HFF-Myc (cell line): ENCODE measurements around the gene RGS19.
A peak's percentile ranks its signal among the peaks of the same experiment; 100 is the strongest.

Source experiments
- DNase-seq: peaks from one replicate; pipeline ENCODE4 v3.0.0-alpha.2; 2011; ENCODE audit warnings: low read depth; ENCODE audit errors: extremely low read depth
- H3K4me3 ChIP-seq: replicated peaks from 2 replicates; pipeline ENCODE4 v1.5.1; 2011; ENCODE audit warnings: low read depth, mild to moderate bottlenecking, control low read depth, low read length
- TF ChIP-seq, protein P1 (sequence below): IDR thresholded peaks from 2 replicates; pipeline ENCODE4 v1.5.1; 2012; ENCODE audit warnings: mild to moderate bottlenecking, low read depth, low read length, control low read depth; ENCODE audit errors: missing control alignments

The RGS19 gene

DNA sequence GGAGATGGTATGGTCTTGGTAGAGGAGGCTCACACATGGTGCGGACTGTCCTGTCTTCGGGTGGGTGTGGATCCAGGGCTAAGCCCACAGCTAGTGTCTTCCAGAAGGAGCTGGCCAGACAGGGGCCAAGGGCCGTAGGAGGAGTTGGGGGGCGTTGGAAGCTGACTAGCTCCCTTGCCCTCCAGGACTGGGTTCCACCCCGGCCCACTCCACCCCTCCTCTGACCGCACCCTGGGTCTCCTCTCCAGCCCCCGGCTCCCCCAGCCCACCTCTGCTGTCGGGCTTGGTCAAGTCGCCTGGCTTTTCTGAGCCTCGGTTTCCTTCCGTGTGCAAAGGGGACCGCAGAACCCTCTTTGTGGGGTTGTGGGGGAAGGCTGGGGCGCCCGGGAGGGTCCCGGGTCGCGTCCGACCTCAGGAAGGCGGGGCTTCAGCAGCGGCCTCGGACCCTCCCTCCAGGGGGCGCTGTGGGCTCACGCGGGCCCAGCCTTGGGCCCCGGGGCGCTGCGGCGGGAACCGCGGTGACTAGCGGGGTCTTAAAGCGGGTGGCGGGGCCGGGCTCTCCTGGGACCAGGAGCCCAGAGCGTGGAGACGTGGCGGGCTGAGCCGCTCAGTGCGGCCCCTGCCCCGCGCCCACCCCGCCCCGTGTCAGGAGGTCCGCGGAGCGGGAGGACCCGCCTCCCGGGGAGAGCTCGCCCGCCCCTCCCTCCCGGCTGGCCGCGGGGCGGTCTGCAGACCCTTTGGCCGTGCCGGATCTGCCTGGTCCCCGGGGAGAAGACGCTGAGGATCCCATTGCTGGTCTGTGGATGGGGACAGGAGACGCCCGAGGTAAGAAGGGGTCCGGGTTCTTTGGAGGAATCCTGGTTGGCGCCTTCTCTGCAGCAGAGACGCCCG lies 22.7 kb upstream of the RGS19 start:
- H3K4me3 ChIP-seq = no peak overlapping the region
- DNase-seq = no peak
- TF ChIP-seq, protein P1, sequence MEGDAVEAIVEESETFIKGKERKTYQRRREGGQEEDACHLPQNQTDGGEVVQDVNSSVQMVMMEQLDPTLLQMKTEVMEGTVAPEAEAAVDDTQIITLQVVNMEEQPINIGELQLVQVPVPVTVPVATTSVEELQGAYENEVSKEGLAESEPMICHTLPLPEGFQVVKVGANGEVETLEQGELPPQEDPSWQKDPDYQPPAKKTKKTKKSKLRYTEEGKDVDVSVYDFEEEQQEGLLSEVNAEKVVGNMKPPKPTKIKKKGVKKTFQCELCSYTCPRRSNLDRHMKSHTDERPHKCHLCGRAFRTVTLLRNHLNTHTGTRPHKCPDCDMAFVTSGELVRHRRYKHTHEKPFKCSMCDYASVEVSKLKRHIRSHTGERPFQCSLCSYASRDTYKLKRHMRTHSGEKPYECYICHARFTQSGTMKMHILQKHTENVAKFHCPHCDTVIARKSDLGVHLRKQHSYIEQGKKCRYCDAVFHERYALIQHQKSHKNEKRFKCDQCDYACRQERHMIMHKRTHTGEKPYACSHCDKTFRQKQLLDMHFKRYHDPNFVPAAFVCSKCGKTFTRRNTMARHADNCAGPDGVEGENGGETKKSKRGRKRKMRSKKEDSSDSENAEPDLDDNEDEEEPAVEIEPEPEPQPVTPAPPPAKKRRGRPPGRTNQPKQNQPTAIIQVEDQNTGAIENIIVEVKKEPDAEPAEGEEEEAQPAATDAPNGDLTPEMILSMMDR = peak; percentile 78

DNA sequence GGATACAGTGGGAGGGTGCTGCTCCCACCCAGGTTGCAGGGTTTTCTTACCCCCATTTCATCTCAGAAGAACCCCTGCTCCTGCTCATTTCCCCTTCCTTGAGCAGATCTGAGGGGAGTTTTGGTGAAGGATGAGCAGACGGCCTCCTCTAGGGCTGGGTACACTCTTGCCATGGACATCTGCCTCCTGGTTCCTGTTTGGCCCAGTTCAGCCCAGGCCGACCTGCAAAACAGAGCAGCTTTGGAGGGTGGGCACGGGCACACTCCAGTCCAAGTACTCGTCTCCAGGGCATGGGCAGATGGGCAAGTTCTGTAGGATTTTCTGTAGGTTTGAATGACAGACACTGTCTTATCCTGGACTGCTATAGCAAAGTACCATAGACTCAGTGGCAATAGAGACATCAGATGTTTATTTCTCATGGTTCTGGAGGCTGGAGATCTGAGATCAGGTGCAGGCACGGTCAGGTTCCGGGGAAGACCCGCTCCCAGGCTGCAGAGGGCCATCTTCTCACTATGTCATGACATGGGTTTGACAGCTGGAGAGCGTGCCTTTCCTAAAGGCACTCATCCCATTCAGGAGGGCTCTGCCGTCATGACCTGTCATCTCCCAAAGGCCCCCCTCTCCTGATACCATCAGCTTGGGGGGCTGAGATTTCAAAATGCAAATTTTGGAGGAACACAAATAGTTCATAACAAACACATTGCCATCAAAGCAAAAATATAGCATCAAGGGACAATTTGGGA lies 21.8 kb upstream of the RGS19 start:
- no peak overlapping the region for H3K4me3 ChIP-seq
- TF ChIP-seq, protein P1 = no peak
- DNase-seq = no peak

DNA sequence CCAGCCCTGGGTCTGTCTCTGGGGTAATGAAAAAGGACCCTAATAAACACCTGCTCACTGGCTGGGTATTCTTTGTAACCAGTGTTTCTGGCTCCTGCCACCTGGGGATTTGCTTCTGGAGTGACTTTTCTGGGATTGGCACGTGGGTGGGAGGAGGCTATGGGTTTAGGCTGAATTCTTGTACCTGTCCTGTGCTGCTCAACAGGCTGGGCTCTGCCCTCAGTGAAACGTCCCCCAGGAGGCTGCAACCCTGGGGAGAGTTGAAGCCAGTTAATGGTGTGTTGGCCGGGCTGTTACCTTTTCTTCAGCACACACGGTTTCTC lies 21.2 kb upstream of the RGS19 start:
- DNase-seq = no peak
- TF ChIP-seq, protein P1 = no peak

DNA sequence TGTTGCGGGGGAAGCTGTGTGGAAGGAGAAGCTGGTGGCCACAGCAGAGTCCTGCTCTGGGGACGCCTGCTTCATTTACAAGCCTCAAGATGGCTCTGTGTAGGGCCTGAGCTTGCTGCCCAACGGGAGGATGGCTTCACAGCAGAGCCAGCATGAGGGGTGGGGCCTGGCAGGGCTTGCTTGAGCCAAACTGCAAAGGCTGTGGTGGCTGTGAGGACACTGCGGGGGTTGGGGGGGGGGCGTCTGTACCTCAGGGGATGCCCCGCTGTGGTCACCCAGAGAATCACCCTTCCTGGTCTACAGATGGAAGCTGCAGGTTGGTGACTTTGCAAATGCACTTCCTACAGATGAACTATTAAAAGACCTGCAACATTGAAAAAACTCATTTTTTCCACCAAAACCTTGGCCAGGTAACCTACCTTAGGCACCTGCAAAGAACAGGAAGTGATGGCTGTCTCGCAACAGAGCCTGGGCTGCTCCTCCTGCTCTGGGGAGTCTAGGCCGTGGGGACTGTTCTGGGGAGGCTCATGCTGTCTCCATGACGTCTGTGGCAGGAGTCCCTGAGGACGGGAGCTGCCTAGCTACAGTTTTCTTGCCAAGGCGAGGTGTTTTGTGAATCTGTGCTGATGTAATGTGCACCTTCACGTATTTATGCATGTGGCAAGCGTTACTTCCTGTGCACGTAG lies 20.7 kb upstream of the RGS19 start:
- H3K4me3 ChIP-seq = no peak overlapping the region
- no peak for DNase-seq
- TF ChIP-seq, protein P1 = no peak

More for the DNA sequence above, 21.2 kb upstream of the RGS19 start:
- no peak overlapping the region for H3K4me3 ChIP-seq

DNA sequence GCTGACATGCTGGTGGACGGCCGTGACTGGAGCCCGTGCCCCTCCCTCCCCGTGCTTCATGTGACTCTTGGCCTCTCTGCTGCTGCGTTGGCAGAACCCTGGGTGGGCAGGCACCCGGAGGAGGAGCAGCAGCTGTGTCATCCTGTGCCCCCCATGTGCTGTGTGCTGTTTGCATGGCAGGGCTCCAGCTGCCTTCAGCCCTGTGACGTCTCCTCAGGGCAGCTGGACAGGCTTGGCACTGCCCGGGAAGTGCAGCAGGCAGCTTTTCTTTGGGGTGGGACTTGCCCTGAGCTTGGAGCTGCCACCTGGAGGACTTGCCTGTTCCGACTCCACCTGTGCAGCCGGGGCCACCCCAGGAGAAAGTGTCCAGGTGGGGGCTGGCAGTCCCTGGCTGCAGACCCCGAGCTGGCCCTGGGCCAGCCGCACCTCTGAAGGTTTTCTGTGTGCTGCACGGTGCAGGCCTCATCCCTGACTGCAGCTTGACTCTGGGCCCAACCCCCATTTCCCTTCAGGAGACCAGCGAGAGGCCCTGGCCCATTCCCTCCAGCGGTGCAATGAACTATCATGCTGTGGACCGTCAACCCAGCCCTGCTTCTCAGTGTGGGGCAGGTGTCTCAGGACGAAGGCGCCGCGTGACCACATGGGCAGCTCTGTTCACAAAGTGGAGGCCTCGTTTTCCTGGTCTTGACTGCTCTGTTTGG lies 19.9 kb upstream of the RGS19 start:
- TF ChIP-seq, protein P1 = no peak
- DNase-seq = no peak
- no peak overlapping the region for H3K4me3 ChIP-seq

DNA sequence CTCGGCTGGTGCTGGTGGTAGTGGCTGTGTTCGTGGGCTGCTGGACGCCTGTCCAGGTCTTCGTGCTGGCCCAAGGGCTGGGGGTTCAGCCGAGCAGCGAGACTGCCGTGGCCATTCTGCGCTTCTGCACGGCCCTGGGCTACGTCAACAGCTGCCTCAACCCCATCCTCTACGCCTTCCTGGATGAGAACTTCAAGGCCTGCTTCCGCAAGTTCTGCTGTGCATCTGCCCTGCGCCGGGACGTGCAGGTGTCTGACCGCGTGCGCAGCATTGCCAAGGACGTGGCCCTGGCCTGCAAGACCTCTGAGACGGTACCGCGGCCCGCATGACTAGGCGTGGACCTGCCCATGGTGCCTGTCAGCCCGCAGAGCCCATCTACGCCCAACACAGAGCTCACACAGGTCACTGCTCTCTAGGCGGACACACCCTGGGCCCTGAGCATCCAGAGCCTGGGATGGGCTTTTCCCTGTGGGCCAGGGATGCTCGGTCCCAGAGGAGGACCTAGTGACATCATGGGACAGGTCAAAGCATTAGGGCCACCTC lies 19.2 kb upstream of the RGS19 start:
- H3K4me3 ChIP-seq = no peak overlapping the region
- TF ChIP-seq, protein P1 = no peak
- DNase-seq = no peak
